ENCODE results near the gene RUBCN.
"Not testable (repeated sequence)": the region's sequence is repeated elsewhere in the genome, so short reads cannot be mapped to it uniquely, and the experiment has no call there.

DNA sequence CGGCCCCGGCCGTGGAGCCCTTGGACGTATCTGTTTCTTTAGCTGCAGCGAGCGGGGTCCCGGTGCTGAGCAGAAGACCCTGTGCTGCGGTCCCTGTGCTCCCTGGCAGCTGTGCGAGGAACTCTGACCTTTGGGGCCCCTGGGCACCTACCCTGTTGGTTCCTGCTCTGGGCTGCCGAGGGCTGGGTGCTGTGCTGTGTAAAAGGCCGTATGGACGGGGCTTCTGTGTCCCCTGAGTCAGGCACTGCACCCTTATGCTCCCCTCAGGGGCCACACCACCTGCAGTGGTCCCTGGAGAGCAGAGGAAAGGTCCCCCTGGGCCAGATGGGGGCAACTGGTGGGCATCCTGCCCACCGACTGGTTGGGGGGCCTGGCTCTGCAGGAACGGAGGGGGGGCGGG lies 71.2 kb downstream of the RUBCN start:
- not testable (repeated sequence) for TF ChIP-seq POLR2A (IDR thresholded peaks at IDR 0.05; ENCODE audit: low read length); GATA1 (IDR thresholded peaks at IDR 0.05; ENCODE audit: low read depth, low read length)
